ENCODE measurements around the gene HERC6. TPM values are rescaled to one million over a fixed set of nuclear protein-coding genes. Genes with fewer than 3 reads are reported as not detected.

Gene HERC6
- total RNA-seq, 1 donor from 2014 or later: 7.3 TPM

DNA sequence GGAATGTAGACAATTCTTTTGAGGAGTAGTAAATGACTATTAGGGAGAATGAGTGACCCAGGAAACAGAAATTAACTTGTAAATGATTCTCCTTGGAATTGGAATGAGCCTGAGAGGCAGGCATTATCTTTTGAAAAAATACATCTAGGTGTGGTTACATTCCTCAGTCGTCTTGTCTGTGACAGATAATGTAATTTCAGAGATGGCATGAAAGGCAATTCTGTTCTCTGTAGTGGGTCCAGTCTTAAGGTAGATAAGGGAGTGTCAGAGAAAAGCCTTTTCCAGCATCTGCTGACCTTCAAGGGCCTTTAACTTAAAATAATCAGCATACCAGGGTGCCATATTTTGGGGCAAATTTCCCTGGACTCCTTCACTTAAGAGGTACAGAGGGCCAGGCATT, 35.1 kb downstream of the HERC6 start:
- TF ChIP-seq, protein P1, sequence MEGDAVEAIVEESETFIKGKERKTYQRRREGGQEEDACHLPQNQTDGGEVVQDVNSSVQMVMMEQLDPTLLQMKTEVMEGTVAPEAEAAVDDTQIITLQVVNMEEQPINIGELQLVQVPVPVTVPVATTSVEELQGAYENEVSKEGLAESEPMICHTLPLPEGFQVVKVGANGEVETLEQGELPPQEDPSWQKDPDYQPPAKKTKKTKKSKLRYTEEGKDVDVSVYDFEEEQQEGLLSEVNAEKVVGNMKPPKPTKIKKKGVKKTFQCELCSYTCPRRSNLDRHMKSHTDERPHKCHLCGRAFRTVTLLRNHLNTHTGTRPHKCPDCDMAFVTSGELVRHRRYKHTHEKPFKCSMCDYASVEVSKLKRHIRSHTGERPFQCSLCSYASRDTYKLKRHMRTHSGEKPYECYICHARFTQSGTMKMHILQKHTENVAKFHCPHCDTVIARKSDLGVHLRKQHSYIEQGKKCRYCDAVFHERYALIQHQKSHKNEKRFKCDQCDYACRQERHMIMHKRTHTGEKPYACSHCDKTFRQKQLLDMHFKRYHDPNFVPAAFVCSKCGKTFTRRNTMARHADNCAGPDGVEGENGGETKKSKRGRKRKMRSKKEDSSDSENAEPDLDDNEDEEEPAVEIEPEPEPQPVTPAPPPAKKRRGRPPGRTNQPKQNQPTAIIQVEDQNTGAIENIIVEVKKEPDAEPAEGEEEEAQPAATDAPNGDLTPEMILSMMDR (IDR thresholded peaks at IDR 0.05; ENCODE audit: unreplicated experiment): no peak
- H3K27me3 Mint-ChIP-seq: no peaks in the 10 kb centered on the region
- H3K36me3 Mint-ChIP-seq (ENCODE audit: insufficient read depth): peaks cover 5% of the 10 kb centered on the region
- H3K4me1 Mint-ChIP-seq (ENCODE audit: low read depth): no peaks in the 10 kb centered on the region
- no peak overlapping the region for H3K4me3 Mint-ChIP-seq (ENCODE audit: low read depth)
- H3K27ac Mint-ChIP-seq: no peak overlapping the region
- no peak for DNase-seq (ENCODE audit: low spot score, unreplicated experiment)
- peaks cover 4% of the 10 kb centered on the region for H3K9me3 Mint-ChIP-seq (ENCODE audit: low read depth)

DNA sequence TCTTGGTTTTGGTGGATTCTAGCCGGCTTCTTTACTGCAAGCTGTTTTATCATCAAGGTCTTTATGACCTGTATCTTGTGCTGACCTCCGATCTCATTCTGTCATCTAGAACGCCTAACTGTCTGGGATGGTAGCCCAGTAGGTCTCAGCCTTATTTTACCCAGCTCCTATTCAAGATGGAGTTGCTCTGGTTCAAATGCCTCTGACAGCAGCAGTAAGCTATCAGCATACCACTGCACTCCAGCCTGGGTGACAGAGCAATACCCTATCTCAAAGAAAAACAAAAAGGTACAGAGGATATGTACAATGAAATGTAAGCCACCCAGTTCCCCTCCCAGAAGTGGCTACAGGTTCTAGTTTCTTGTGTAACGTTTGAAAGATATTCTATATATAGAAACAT, 36.1 kb downstream of the HERC6 start:
- H3K36me3 Mint-ChIP-seq (ENCODE audit: insufficient read depth): peaks cover 5% of the 10 kb centered on the region
- peaks cover 4% of the 10 kb centered on the region for H3K9me3 Mint-ChIP-seq (ENCODE audit: low read depth)
- no peak for DNase-seq (ENCODE audit: low spot score, unreplicated experiment)
- H3K4me1 Mint-ChIP-seq (ENCODE audit: low read depth): no peaks in the 10 kb centered on the region
- H3K4me3 Mint-ChIP-seq (ENCODE audit: low read depth): no peak overlapping the region
- no peak overlapping the region for H3K27ac Mint-ChIP-seq
- TF ChIP-seq, protein P1 (IDR thresholded peaks at IDR 0.05; ENCODE audit: unreplicated experiment): no peak
- no peaks in the 10 kb centered on the region for H3K27me3 Mint-ChIP-seq

DNA sequence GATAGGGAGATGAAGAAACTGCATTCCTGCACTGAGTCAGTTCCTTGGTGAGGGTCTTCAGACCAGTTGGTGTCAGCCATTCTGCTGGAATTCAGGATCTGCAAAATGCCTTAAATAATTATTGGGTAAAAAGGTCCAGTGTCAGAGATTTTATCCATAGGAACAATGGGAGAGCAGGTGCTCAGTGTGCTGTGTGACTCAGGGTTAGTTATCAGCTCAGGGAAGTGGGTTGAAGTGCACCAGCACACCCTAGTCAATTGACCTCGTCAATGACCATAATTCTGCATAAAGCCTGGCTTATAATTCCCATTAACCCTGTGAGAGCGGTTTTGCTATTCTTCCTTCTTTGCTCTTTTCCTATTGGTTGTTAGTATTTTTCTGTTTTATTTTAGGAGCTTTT, 37.3 kb downstream of the HERC6 start:
- no peak for DNase-seq (ENCODE audit: low spot score, unreplicated experiment)
- H3K36me3 Mint-ChIP-seq (ENCODE audit: insufficient read depth): no peaks in the 10 kb centered on the region
- no peaks in the 10 kb centered on the region for H3K4me1 Mint-ChIP-seq (ENCODE audit: low read depth)
- no peaks in the 10 kb centered on the region for H3K27me3 Mint-ChIP-seq
- no peaks in the 10 kb centered on the region for H3K9me3 Mint-ChIP-seq (ENCODE audit: low read depth)
- TF ChIP-seq, protein P1 (IDR thresholded peaks at IDR 0.05; ENCODE audit: unreplicated experiment): no peak
- no peak overlapping the region for H3K4me3 Mint-ChIP-seq (ENCODE audit: low read depth)
- H3K27ac Mint-ChIP-seq: no peak overlapping the region

DNA sequence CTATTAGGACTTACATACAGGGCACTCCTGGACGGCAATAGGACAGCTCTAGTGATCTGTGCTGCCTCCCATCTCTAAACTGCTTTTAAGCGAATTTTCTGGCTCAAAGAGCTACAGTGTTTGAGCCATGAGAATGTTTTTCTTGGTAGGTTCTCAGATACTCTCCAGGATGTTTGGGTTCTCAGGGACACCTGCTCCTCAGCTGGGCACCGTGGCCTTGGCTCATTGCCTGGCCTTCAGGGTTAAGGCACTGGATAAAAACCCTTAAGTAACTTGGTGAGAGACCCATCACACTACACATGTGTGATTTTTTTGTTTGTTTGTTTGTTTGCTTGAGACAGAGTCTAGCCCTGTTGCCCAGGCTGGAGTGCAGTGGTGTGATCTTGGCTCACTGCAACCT, 39.8 kb downstream of the HERC6 start:
- no peak overlapping the region for H3K4me3 Mint-ChIP-seq (ENCODE audit: low read depth)
- H3K4me1 Mint-ChIP-seq (ENCODE audit: low read depth): no peaks in the 10 kb centered on the region
- no peak overlapping the region for H3K27ac Mint-ChIP-seq
- TF ChIP-seq, protein P1 (IDR thresholded peaks at IDR 0.05; ENCODE audit: unreplicated experiment): no peak
- H3K36me3 Mint-ChIP-seq (ENCODE audit: insufficient read depth): peaks cover 1% of the 10 kb centered on the region
- no peak for DNase-seq (ENCODE audit: low spot score, unreplicated experiment)
- H3K9me3 Mint-ChIP-seq (ENCODE audit: low read depth): no peaks in the 10 kb centered on the region
- no peaks in the 10 kb centered on the region for H3K27me3 Mint-ChIP-seq

DNA sequence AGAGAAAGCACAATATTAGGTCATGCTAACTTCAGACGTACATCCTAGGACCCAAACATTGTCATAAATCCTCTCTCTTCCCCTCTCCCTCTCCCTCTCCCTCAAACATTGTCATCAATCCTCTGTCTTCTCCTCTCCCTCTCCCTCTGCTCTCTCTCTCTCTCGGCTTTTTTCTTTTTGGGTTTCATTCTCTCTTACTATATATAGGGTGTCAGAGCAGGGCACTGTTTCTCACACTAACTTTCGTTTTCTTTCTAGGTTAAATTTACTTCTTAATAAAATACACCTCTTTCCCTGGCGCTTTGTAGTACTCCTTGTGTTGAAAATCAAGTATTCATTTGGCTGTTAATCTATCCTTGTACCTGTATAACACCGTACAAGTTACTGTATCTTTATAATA, 41.2 kb downstream of the HERC6 start:
- no peak overlapping the region for H3K4me3 Mint-ChIP-seq (ENCODE audit: low read depth)
- H3K9me3 Mint-ChIP-seq (ENCODE audit: low read depth): no peaks in the 10 kb centered on the region
- no peak for DNase-seq (ENCODE audit: low spot score, unreplicated experiment)
- H3K27me3 Mint-ChIP-seq: no peaks in the 10 kb centered on the region
- peaks cover 1% of the 10 kb centered on the region for H3K36me3 Mint-ChIP-seq (ENCODE audit: insufficient read depth)
- TF ChIP-seq, protein P1 (IDR thresholded peaks at IDR 0.05; ENCODE audit: unreplicated experiment): no peak
- H3K27ac Mint-ChIP-seq: no peak overlapping the region
- no peaks in the 10 kb centered on the region for H3K4me1 Mint-ChIP-seq (ENCODE audit: low read depth)

All from progenitor cell of endocrine pancreas (in vitro differentiated cells).